Activated T-helper 1 cell treated with anti-CD3 and anti-CD28 coated beads, Interleukin-12 subunit alpha, Interleukin-12 subunit beta, Interleukin-2, Interleukin-4 antibody, amounts not matched to agents 30 ng/mL and 10 ng/mL and 1 ng/mL, durations not matched to agents 14 hours and 24 hours and 36 hours (primary cell): ENCODE results near the gene FOXP1. TPM values are rescaled to one million over a fixed set of nuclear protein-coding genes. Genes with fewer than 3 reads are reported as not detected.

Source experiments
- DNase-seq: peaks from one replicate; pipeline ENCODE4 v3.0.0; 2021; ENCODE audit warnings: low spot score
- H3K27ac Mint-ChIP-seq: one replicate; pipeline ENCODE4 v1.8.0; 2021; ENCODE audit warnings: mild to moderate bottlenecking, mixed read lengths
- H3K27me3 Mint-ChIP-seq: one replicate; pipeline ENCODE4 v1.8.0; 2022; ENCODE audit warnings: mild to moderate bottlenecking, moderate library complexity, mixed read lengths; ENCODE audit not compliant: insufficient read depth
- H3K36me3 Mint-ChIP-seq: one replicate; pipeline ENCODE4 v1.8.0; 2021; ENCODE audit warnings: low read depth, mixed read lengths
- H3K4me1 Mint-ChIP-seq: one replicate; pipeline ENCODE4 v1.8.0; 2021; ENCODE audit warnings: low read depth, mixed read lengths
- H3K4me3 Mint-ChIP-seq: one replicate; pipeline ENCODE4 v1.8.0; 2021; ENCODE audit warnings: mild to moderate bottlenecking, moderate library complexity, mixed read lengths
- H3K9me3 Mint-ChIP-seq: one replicate; pipeline ENCODE4 v1.8.0; 2021; ENCODE audit warnings: mixed read lengths
- intact Hi-C: fragments of 100-400 bp; cut with micrococcal nuclease; formaldehyde crosslinking; loops from one replicate; pipeline ENCODE4 v1.15.1; 2024
- total RNA-seq: library from RNA; stranded (reverse); gene quantifications from 2 replicates; pipeline ENCODE4 v1.2.3, GENCODE V29; 2022

The FOXP1 gene
- total RNA-seq, 1 donor from 2014 or later = 97.6 TPM

DNA sequence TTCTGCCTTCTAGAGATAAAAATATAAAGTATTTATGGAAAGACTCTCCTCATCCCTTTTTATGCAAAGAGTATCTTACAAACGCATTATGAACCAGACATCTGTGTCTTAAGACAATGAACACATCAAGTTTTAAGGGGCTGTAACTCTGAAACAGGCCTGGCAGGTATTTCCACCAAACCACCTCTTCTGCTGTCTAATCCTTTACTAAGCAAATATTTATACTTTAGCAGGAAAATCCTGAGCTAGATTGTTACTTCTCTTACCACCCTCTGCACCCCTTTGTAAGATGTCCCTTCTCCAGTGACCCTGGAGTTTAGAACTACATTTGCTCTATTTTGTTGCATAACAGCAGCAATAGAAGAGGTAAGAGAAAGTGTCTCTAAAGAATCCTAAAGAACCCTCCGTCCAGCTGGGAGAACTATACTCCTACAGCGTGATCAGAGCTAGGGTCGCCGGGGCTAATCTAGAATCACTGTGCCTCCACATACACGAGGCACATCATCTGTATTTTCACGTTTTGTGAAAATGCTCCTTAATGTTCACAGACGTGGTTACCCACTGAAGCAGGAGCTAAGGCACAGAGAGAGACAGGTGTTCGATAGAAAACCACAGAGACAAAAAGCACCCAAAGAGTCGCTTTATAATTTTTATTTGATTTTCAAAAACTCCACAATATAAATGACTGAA, 129.6 kb downstream of the FOXP1 start:
- H3K4me1 Mint-ChIP-seq = peaks cover 68% of the 10 kb centered on the region
- H3K27ac Mint-ChIP-seq = peak overlapping the region; percentile 40
- no peaks in the 10 kb centered on the region for H3K9me3 Mint-ChIP-seq
- peaks cover 30% of the 10 kb centered on the region for H3K27me3 Mint-ChIP-seq
- no peak for DNase-seq
- intact Hi-C loops = loop anchor here (2.0 to 5.0 kb wide), 2 partner anchors 13 to 128 kb away; partner anchors contain the start of gene FOXP1
- peak overlapping the region; percentile 61 for H3K4me3 Mint-ChIP-seq
- H3K36me3 Mint-ChIP-seq = no peaks in the 10 kb centered on the region

DNA sequence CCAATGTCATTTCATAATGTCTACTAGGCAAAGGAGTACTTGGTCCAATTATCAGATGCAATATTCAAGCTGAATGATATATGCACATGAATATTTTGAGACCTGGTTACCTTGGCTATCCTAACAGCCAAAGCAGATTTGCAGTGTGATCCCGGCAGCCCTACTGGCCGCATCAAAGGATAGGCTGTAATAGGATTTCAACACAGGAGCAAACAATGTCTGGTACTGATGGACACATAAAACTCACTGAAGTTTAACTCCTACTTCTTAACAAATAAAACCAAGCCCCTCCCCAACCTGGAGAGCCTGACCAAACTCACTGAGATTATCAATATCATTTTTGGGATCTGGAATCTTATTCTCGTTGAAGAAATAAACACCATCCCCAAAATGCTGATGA, 130.2 kb downstream of the FOXP1 start:
- Mint-ChIP-seq H3K4me3 (no peak overlapping the region), H3K27me3 (peaks cover 28% of the 10 kb centered on the region), H3K4me1 (peaks cover 73% of the 10 kb centered on the region), H3K9me3 (no peaks in the 10 kb centered on the region), H3K27ac (no peak overlapping the region), H3K36me3 (no peaks in the 10 kb centered on the region)
- DNase-seq = no peak
- intact Hi-C loops = loop anchor here (5.0 kb wide), 1 partner anchor 129 kb away; the partner anchor contains the start of gene FOXP1

DNA sequence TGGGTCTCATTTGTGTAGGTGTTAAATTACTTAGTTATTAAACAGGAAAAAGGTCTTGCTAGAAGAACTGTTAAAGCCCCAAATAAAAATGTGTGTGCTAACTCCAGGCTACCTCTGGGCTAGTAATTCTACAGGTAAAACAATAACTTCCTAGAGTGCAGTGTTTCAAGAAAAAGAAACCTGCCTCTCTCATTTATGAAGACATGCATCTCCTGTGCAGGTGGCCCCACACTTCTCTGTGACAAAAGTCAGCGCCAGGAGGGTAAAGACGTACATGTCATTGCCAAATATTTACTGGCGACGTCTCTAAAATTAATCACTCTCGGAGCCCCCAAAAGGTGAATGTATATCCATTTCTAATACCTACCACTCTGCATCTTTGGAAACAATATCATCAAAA, 131.7 kb downstream of the FOXP1 start:
- H3K9me3 Mint-ChIP-seq = no peaks in the 10 kb centered on the region
- no peak overlapping the region for H3K4me3 Mint-ChIP-seq
- intact Hi-C loops = loop anchor here (5.0 kb wide), 1 partner anchor 130 kb away; the partner anchor contains the start of gene FOXP1
- H3K4me1 Mint-ChIP-seq = peaks cover 86% of the 10 kb centered on the region
- H3K27me3 Mint-ChIP-seq = peaks cover 16% of the 10 kb centered on the region
- H3K27ac Mint-ChIP-seq = no peak overlapping the region
- no peak for DNase-seq
- H3K36me3 Mint-ChIP-seq = peaks cover 3% of the 10 kb centered on the region

DNA sequence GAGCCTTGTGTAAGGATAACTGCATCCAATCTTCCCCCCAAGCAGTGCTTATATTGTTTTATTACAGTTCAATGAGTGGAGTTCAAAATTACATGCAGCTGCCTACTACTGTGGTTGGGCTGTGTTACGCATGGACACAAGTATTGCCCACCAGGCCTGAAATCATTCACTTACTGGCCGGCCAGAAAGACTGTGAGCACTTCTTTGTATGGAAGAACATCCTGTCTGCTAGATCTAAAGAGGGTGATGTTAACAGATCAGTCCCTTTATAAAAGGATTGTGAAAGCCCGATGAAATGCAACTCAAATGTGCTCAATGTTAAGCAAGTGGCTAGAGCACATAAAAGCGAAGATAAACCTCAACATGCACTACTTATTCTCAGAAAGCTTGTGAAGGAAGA, 132.5 kb downstream of the FOXP1 start:
- Mint-ChIP-seq H3K4me3 (no peak overlapping the region), H3K9me3 (no peaks in the 10 kb centered on the region), H3K27ac (no peak overlapping the region), H3K36me3 (peaks cover 3% of the 10 kb centered on the region), H3K4me1 (peaks cover 82% of the 10 kb centered on the region), H3K27me3 (peaks cover 10% of the 10 kb centered on the region)
- DNase-seq = no peak
- intact Hi-C loops = loop anchor here (5.0 kb wide), 1 partner anchor 131 kb away; the partner anchor contains the start of gene FOXP1

DNA sequence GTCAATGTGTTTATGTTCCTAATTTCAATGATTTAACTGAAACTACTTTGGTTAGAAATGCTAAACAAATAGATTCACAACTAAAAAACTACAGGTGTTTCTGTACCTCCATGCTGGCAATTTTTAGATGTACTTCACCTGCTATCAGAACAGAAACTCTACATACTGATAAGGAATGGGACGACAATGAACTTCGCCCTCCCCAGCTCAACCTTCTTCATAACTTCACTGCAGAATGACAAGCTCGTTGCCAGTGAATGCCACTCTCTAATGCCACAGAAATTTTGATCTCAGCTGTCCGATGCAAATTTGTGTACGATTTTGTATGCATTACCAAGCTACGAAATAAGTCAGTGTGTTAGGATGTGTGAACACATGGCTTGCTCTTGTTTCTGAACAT, 133.4 kb downstream of the FOXP1 start:
- Mint-ChIP-seq H3K4me1 (peaks cover 76% of the 10 kb centered on the region), H3K27me3 (peaks cover 9% of the 10 kb centered on the region), H3K36me3 (peaks cover 3% of the 10 kb centered on the region), H3K4me3 (no peak overlapping the region), H3K9me3 (no peaks in the 10 kb centered on the region), H3K27ac (no peak overlapping the region)
- no peak for DNase-seq
- intact Hi-C loops = loop anchor here (5.0 kb wide), 1 partner anchor 132 kb away; the partner anchor contains the start of gene FOXP1

DNA sequence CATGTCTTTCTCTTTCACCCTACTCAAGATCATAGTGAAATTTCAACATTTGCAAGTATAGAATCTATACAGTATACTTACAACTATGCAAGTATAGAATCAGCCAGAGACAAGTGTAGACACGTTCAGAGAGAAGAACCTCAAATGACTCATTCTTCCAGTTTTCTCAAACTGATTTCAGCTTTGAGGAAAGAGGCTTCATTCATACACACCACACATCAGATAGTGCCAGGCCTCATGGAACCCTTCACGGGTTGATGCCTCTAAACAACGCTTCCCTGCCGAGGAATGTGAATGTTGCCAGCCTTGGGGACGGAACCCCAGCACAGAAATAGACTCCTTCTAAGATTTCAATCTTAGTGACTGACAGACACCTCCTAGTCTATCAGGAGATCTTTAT, 135.7 kb downstream of the FOXP1 start:
- Mint-ChIP-seq H3K4me1 (peaks cover 76% of the 10 kb centered on the region), H3K27ac (no peak overlapping the region), H3K4me3 (no peak overlapping the region), H3K36me3 (peaks cover 7% of the 10 kb centered on the region), H3K9me3 (peaks cover 5% of the 10 kb centered on the region), H3K27me3 (peaks cover 5% of the 10 kb centered on the region)
- intact Hi-C loops = no loop called here
- DNase-seq = no peak

DNA sequence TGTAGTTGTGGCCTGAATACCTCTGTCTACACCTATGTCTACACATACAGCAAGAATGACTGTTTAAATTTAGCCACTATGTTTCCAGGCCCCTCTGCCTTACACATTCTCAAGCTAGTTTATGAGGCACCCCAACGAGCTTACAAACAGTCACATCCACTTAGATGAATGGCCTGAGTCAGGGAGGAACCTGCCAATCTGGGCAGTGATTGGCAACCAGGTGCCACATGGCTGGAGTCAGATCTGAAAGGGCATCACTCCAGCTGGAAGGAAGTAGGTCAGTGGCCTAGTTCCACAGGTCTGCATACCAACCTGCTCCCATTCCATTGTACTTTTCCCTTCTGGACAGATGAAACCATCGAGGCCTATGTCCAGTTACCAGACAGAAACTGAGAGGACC, 136.3 kb downstream of the FOXP1 start:
- no peak for DNase-seq
- peaks cover 5% of the 10 kb centered on the region for H3K9me3 Mint-ChIP-seq
- H3K4me1 Mint-ChIP-seq = peaks cover 78% of the 10 kb centered on the region
- no peak overlapping the region for H3K4me3 Mint-ChIP-seq
- no peak overlapping the region for H3K27ac Mint-ChIP-seq
- intact Hi-C loops = no loop called here
- peaks cover 6% of the 10 kb centered on the region for H3K27me3 Mint-ChIP-seq
- H3K36me3 Mint-ChIP-seq = peaks cover 11% of the 10 kb centered on the region

DNA sequence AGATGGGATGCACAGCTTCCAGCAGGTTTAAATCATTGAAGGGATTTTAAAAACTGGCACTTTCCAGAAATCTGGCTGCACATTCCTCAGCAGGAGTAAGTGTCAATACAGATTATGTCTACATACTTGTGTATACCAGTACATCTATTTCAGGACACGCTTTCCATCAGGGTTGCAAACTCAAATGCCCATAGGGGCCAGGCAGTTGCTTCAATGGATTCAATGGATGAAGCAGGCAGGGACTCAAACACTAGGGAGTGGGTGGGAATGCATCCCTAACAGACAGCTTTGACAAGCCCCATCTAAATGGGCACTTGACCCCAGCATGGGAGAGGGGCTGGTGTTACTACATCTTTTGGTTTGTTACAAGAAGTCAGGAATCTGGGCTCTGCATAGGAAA, 136.8 kb downstream of the FOXP1 start:
- Mint-ChIP-seq H3K9me3 (peaks cover 5% of the 10 kb centered on the region), H3K27ac (no peak overlapping the region), H3K4me1 (peaks cover 78% of the 10 kb centered on the region), H3K4me3 (no peak overlapping the region), H3K27me3 (peaks cover 8% of the 10 kb centered on the region), H3K36me3 (peaks cover 15% of the 10 kb centered on the region)
- intact Hi-C loops = no loop called here
- no peak for DNase-seq

DNA sequence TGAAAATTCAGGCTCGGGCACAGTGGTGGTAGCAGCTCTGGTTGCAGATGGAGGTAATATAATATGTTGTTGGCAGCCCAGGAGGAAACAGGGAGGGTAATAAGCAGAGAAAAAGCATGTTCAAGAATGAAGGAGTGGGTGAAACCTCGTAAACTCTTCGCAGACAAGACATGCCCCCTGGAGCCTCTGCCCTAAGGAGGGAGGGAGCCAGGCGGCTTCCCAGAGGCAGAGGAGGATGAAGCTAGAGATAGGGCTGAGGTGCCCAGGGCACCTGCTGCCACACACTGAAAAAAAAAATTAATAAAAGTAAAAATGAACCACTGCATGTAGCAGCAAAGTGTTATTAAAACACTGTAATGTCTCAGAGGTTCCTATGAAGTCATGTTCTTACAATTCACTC, 137.3 kb downstream of the FOXP1 start:
- Mint-ChIP-seq H3K4me3 (no peak overlapping the region), H3K36me3 (peaks cover 16% of the 10 kb centered on the region), H3K4me1 (peaks cover 78% of the 10 kb centered on the region), H3K27ac (no peak overlapping the region), H3K9me3 (peaks cover 5% of the 10 kb centered on the region), H3K27me3 (peaks cover 9% of the 10 kb centered on the region)
- intact Hi-C loops = no loop called here
- no peak for DNase-seq

DNA sequence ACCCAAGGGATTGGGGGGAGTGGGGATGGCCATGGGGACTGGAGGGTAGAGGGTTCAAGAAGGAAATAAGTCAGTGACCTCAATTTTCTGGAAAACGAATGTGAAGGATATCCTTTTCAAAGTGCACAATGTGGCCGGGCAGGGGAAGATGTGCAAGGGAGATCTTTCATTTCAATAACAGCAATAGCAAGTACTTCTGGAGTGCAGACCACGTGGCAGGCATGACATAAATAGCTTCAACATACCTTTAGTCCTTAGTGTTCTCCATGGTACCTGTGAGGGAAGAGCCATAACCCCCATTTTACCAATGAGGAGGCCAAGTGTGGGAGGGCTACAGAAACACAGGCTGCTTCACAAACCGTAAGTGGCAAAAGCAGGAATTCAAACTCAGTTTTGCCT, 138.7 kb downstream of the FOXP1 start:
- H3K4me3 Mint-ChIP-seq = peak overlapping the region; percentile 74
- intact Hi-C loops = loop anchor here (1.0 to 5.0 kb wide), 9 partner anchors 10 to 433 kb away; no protein-coding TSS in a partner anchor
- no peak for DNase-seq
- peaks cover 16% of the 10 kb centered on the region for H3K36me3 Mint-ChIP-seq
- H3K27me3 Mint-ChIP-seq = peaks cover 8% of the 10 kb centered on the region
- H3K9me3 Mint-ChIP-seq = peaks cover 5% of the 10 kb centered on the region
- H3K4me1 Mint-ChIP-seq = peaks cover 73% of the 10 kb centered on the region
- H3K27ac Mint-ChIP-seq = peak overlapping the region; percentile 95

DNA sequence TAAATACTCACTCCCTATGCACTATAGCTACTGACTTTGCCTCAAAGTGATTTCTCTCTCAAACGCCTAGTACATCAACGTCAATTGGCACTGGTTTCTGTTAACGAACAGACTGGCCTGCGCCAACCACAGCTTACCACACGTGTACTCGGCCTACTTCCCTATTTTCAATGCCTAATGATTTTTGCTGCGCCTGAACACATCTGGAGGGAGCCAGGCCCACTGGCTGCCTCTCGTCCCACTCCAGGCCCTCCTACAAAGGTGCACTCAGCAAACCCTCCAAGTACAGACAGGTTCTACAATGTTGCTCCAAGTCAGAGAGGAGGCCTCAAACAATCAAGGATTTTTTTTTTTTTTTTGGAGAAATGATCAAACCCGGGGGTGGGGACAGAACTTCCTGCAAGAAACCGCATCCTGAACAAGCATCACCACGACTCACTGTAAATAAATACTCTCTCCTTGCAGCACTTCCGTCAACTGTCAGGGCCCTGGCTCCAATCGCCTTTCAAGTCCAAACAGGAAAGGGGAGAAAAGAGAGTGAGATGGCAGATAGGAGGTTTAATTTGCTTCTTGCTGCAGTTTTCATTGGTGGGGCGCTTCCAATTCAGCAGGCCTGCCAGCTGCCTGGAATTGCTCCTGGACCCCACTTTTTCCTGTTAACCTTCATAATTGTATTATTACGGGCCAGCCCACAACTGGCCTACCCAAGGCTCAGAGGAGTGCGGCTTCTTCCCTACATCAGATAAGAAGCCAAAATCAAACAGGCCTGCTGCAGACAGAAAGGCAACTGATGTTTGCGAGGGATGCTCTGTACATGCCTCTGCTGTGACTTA, 139.3 kb downstream of the FOXP1 start:
- Mint-ChIP-seq H3K36me3 (peaks cover 16% of the 10 kb centered on the region), H3K4me1 (peaks cover 73% of the 10 kb centered on the region), H3K27ac (peak overlapping the region; percentile 95), H3K27me3 (peaks cover 8% of the 10 kb centered on the region), H3K4me3 (peak overlapping the region; percentile 74), H3K9me3 (peaks cover 5% of the 10 kb centered on the region)
- intact Hi-C loops = loop anchor here (1.0 to 5.0 kb wide), 9 partner anchors 11 to 432 kb away; no protein-coding TSS in a partner anchor
- DNase-seq = peak; percentile 71

DNA sequence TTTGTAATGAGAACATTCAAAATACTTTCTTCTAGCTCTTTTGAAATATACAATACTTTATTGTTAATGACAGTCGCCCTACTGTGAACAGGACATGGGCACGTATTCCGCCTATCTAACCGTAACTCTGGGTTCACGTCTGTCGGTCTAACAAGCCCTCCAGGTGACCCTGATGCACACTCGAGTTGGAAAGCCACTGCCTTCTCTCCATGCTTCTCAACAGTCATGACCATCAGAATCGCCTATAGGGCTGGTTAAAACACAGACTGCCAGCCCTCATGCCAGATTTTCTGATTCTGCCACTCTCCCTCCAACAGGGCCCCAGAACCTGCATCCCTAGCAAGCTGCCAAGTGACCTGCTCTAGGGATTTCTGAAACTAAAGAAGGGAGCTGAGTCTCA, 140.2 kb downstream of the FOXP1 start:
- intact Hi-C loops = loop anchor here (5.0 kb wide), 3 partner anchors 141 to 431 kb away; no protein-coding TSS in a partner anchor
- Mint-ChIP-seq H3K27me3 (peaks cover 16% of the 10 kb centered on the region), H3K27ac (peak overlapping the region; percentile 32), H3K4me3 (peak overlapping the region; percentile 16), H3K4me1 (peaks cover 68% of the 10 kb centered on the region), H3K36me3 (peaks cover 16% of the 10 kb centered on the region), H3K9me3 (peaks cover 5% of the 10 kb centered on the region)
- no peak for DNase-seq

DNA sequence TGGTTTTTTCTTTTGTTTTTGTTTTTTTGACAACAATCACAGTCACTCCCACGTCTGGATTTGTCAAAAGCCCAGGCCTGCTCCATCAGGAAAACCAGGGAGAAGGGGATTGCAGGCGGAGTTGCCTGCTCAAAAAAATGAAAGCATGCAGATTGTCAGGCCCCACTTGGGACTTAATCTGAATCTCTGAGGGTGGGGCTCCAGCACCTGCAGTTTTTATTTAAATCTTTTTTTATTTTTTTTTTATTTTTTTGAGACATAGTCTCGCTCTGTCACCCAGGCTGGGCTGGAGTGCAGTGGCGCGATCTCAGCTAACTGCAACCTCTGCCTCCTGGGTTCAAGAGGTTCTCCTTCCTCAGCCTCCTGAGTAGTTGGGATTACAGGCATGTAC, 140.9 kb downstream of the FOXP1 start:
- Mint-ChIP-seq H3K36me3 (peaks cover 16% of the 10 kb centered on the region), H3K27ac (peak overlapping the region; percentile 72), H3K4me1 (peaks cover 64% of the 10 kb centered on the region), H3K4me3 (peak overlapping the region; percentile 27), H3K9me3 (peaks cover 5% of the 10 kb centered on the region), H3K27me3 (peaks cover 19% of the 10 kb centered on the region)
- no peak for DNase-seq
- intact Hi-C loops = loop anchor here (5.0 kb wide), 3 partner anchors 140 to 430 kb away; no protein-coding TSS in a partner anchor
